SK-N-SH treated with all-trans-retinoic acid at 6 μM for 48 hours (cell line): ENCODE data around the gene GALNT4.
A peak's percentile ranks its signal among the peaks of the same experiment; 100 is the strongest.

Experiments used
- ATAC-seq: fragments of 200-7000 bp; cut with Tn5 transposase; 3 replicates; pipeline ENCODE4 v1.9.1; 2020; ENCODE audit warnings: mild to moderate bottlenecking, moderate library complexity
- ARNTL ChIP-seq: fragments of 450-650 bp; formaldehyde crosslinking; IDR thresholded peaks from 2 replicates; pipeline ENCODE4 v1.5.0; 2020; ENCODE audit warnings: low read depth, mild to moderate bottlenecking, moderate library complexity, borderline replicate concordance
- BACH2 ChIP-seq: fragments of 250-450 bp; sonication (Bioruptor Pico); IDR thresholded peaks from 2 replicates; pipeline ENCODE4 v1.9.0; 2021; ENCODE audit warnings: mild to moderate bottlenecking, borderline replicate concordance
- CREB5 ChIP-seq: fragments of 250-450 bp; sonication (Bioruptor Pico); IDR thresholded peaks from 2 replicates; pipeline ENCODE4 v1.5.1; 2020; ENCODE audit warnings: low read depth, mild to moderate bottlenecking, moderate library complexity
- CSDC2 ChIP-seq: fragments of 250-450 bp; sonication (Bioruptor Pico); IDR thresholded peaks from 2 replicates; pipeline ENCODE4 v1.5.0; 2020; ENCODE audit warnings: mild to moderate bottlenecking, moderate library complexity
- CSRNP3 ChIP-seq: fragments of 250-450 bp; sonication (Bioruptor Pico); IDR thresholded peaks from 2 replicates; pipeline ENCODE4 v1.5.1; 2021; ENCODE audit warnings: mild to moderate bottlenecking, moderate library complexity
- GLIS3 ChIP-seq: fragments of 250-450 bp; sonication (Bioruptor Pico); IDR thresholded peaks from 2 replicates; pipeline ENCODE4 v1.5.0; 2020; ENCODE audit warnings: mild to moderate bottlenecking, moderate library complexity
- OSR1 ChIP-seq: fragments of 250-450 bp; sonication (Bioruptor Pico); IDR thresholded peaks from 2 replicates; pipeline ENCODE4 v1.8.0; 2022; ENCODE audit warnings: moderate library complexity, mild to moderate bottlenecking, inconsistent platforms
- PPARA ChIP-seq: fragments of 250-450 bp; sonication (Bioruptor Pico); IDR thresholded peaks from 2 replicates; pipeline ENCODE4 v1.5.0; 2020; ENCODE audit warnings: mild to moderate bottlenecking, borderline replicate concordance
- RARB ChIP-seq: fragments of 250-450 bp; sonication (Bioruptor Pico); IDR thresholded peaks from 2 replicates; pipeline ENCODE4 v1.8.0; 2021; ENCODE audit warnings: mild to moderate bottlenecking, moderate library complexity
- SNAI2 ChIP-seq: fragments of 250-450 bp; sonication (Bioruptor Pico); IDR thresholded peaks from 2 replicates; pipeline ENCODE4 v1.5.0; 2020; ENCODE audit warnings: mild to moderate bottlenecking, moderate library complexity
- TCF4 ChIP-seq: fragments of 250-450 bp; sonication (Bioruptor Pico); IDR thresholded peaks from 2 replicates; pipeline ENCODE4 v1.8.0; 2021; ENCODE audit warnings: mild to moderate bottlenecking, moderate library complexity, borderline replicate concordance
- TOX ChIP-seq: fragments of 250-450 bp; sonication (Bioruptor Pico); IDR thresholded peaks from 2 replicates; pipeline ENCODE4 v1.8.0; 2021; ENCODE audit warnings: mild to moderate bottlenecking, moderate library complexity, borderline replicate concordance
- TSHZ2 ChIP-seq: fragments of 250-450 bp; sonication (Bioruptor Pico); IDR thresholded peaks from 2 replicates; pipeline ENCODE4 v1.5.0; 2020; ENCODE audit warnings: mild to moderate bottlenecking, moderate library complexity
- ZC3H10 ChIP-seq: fragments of 250-450 bp; sonication (Bioruptor Pico); IDR thresholded peaks from 2 replicates; pipeline ENCODE4 v1.5.1; 2021; ENCODE audit warnings: mild to moderate bottlenecking, moderate library complexity
- ZFP3 ChIP-seq: fragments of 250-450 bp; sonication (Bioruptor Pico); IDR thresholded peaks from 2 replicates; pipeline ENCODE4 v1.5.0; 2020; ENCODE audit warnings: mild to moderate bottlenecking, moderate library complexity
- ZFP30 ChIP-seq: fragments of 450-650 bp; formaldehyde crosslinking; IDR thresholded peaks from 2 replicates; pipeline ENCODE4 v1.5.0; 2022; ENCODE audit warnings: mild to moderate bottlenecking, moderate library complexity
- ZNF70 ChIP-seq: fragments of 450-650 bp; formaldehyde crosslinking; IDR thresholded peaks from 2 replicates; pipeline ENCODE4 v1.5.0; 2020; ENCODE audit warnings: mild to moderate bottlenecking, moderate library complexity
- ZNF8 ChIP-seq: fragments of 450-650 bp; formaldehyde crosslinking; IDR thresholded peaks from 2 replicates; pipeline ENCODE4 v1.5.0; 2020; ENCODE audit warnings: mild to moderate bottlenecking, moderate library complexity

Gene GALNT4

GRCh38 chr12:89525824-89526770 is 1.5 kb upstream of the GALNT4 start, which contains the start of gene POC1B:
Gene POC1B, minus strand, starts transcription at chr12:89526047. Its CDS starts 152 bp downstream, at chr12:89525895.
- TF ChIP-seq TSHZ2 (CRISPR knock-in tag) = 0 out of 2 replicates have a peak, but pooled peaks have one; percentile 38
- TF ChIP-seq TOX (CRISPR knock-in tag) = no peak
- peak; percentile 82 for ATAC-seq

GRCh38 chr12:89525305-89525823 is 768 bp upstream of the GALNT4 start:
- TF ChIP-seq ZFP30 = no peak
- TF ChIP-seq BACH2 = no peak
- TF ChIP-seq TCF4 = no peak
- TF ChIP-seq, all 23 proteins: peak for 0
- peak; percentile 54 for ATAC-seq

GRCh38 chr12:89523843-89524540 is 604 bp downstream of the GALNT4 start:
- no peak for TF ChIP-seq TOX (CRISPR knock-in tag)
- no peak for TF ChIP-seq SNAI2 (CRISPR knock-in tag)
- no peak for TF ChIP-seq CREB5 (CRISPR knock-in tag)
- TF ChIP-seq TSHZ2 (CRISPR knock-in tag) = no peak
- TF ChIP-seq GLIS3 (CRISPR knock-in tag) = no peak
- TF ChIP-seq, all 23 proteins: peak for 0
- ATAC-seq = no peak

- no peak for ATAC-seq
- TF ChIP-seq ZNF70 = no peak
- no peak for TF ChIP-seq RARB (CRISPR knock-in tag)
- no peak for TF ChIP-seq PPARA
- TF ChIP-seq SNAI2 (CRISPR knock-in tag) = no peak
- no peak for TF ChIP-seq ZFP3 (CRISPR knock-in tag)
- no peak for TF ChIP-seq ARNTL
- TF ChIP-seq ZC3H10 (CRISPR knock-in tag) = no peak
- TF ChIP-seq CSDC2 (CRISPR knock-in tag) = no peak
- TF ChIP-seq CREB5 (CRISPR knock-in tag) = no peak
- TF ChIP-seq TCF4 = no peak
- TF ChIP-seq OSR1 (CRISPR knock-in tag) = no peak
- TF ChIP-seq TSHZ2 (CRISPR knock-in tag) = no peak
- no peak for TF ChIP-seq CSRNP3 (CRISPR knock-in tag)
- no peak for TF ChIP-seq ZNF8
These were observed 1.2 kb downstream of the GALNT4 start for GRCh38 chr12:89523393-89523792.
